HepG2 (cell line): ENCODE results near the gene CLIC3. TPM values are rescaled to one million over a fixed set of nuclear protein-coding genes. Genes with fewer than 3 reads are reported as not detected.

Source experiments
- ATF7 ChIP-seq, 2 experiments: fragments of 450-650 bp in 1 of 2; sonication (generic) in 1 of 2; formaldehyde crosslinking in 1 of 2; IDR thresholded peaks; 2 replicates each; pipeline versions ENCODE4 v1.4.0 to v1.6.1; 2016 to 2020; ENCODE audit warnings: antibody characterized with exemption in 1 of 2, mild to moderate bottlenecking in 1 of 2, missing genetic modification reagents in 1 of 2
- ATM ChIP-seq: fragments of 450-650 bp; IDR thresholded peaks from 2 replicates; pipeline ENCODE4 v1.7.1; 2017; ENCODE audit warnings: mild to moderate bottlenecking, borderline replicate concordance
- HNF4G ChIP-seq, 2 experiments: sonication (generic) in 1 of 2; formaldehyde crosslinking in 1 of 2; IDR thresholded peaks; 2 replicates each; pipeline versions ENCODE4 v1.4.0 to v1.6.1; 2011 to 2020; ENCODE audit warnings: borderline replicate concordance in 2 of 2, low read depth in 2 of 2, mild to moderate bottlenecking in 2 of 2, low read length in 1 of 2, missing genetic modification reagents in 1 of 2, moderate library complexity in 1 of 2
- IKZF5 ChIP-seq: IDR thresholded peaks from 2 replicates; pipeline ENCODE4 v1.6.1; 2018; ENCODE audit warnings: missing genetic modification reagents, mild to moderate bottlenecking, missing compliant biosample characterization
- MEIS1 ChIP-seq: sonication (generic); formaldehyde crosslinking; IDR thresholded peaks from 2 replicates; pipeline ENCODE4 v1.9.0; 2021; ENCODE audit warnings: mild to moderate bottlenecking, missing genetic modification reagents, moderate library complexity, borderline replicate concordance
- ZC3H4 ChIP-seq: sonication (generic); formaldehyde crosslinking; IDR thresholded peaks from 2 replicates; pipeline ENCODE4 v1.4.0; 2020; ENCODE audit warnings: missing genetic modification reagents, borderline replicate concordance
- ZNF282 ChIP-seq: fragments of 450-650 bp; IDR thresholded peaks from 2 replicates; pipeline ENCODE4 v1.6.1; 2018; ENCODE audit not compliant: partially characterized antibody
- ZNF318 ChIP-seq: sonication (generic); formaldehyde crosslinking; IDR thresholded peaks from 2 replicates; pipeline ENCODE4 v1.4.0; 2020; ENCODE audit warnings: mild to moderate bottlenecking, missing genetic modification reagents
- ZNF512B ChIP-seq: sonication (generic); formaldehyde crosslinking; IDR thresholded peaks from 2 replicates; pipeline ENCODE4 v1.5.1; 2020; ENCODE audit warnings: missing genetic modification reagents, mild to moderate bottlenecking, borderline replicate concordance
- ZNF747 ChIP-seq: sonication (generic); formaldehyde crosslinking; IDR thresholded peaks from 2 replicates; pipeline ENCODE4 v1.8.1; 2023; ENCODE audit warnings: missing genetic modification reagents, mild to moderate bottlenecking, borderline replicate concordance
- ZNF879 ChIP-seq: sonication (generic); formaldehyde crosslinking; IDR thresholded peaks from 2 replicates; pipeline ENCODE4 v1.8.1; 2023; ENCODE audit warnings: missing genetic modification reagents
- polyA plus RNA-seq, 8 experiments: library from polyadenylated mRNA; depleted of rRNA in 3 of 8; stranded (reverse) in 7 of 8; unstranded in 1 of 8; fragments of >200 nt; fragmentation: Illumina TruSeq in 4 of 8; extraction: Trizol in 4 of 8; gene quantifications; 2 replicates each; pipeline versions ENCODE4 v1.2.1 to v1.2.3, GENCODE V29; 2011 to 2016; ENCODE audit warnings: low read depth in 4 of 8, missing spikeins in 1 of 8, mixed read lengths in 1 of 8; ENCODE audit not compliant: insufficient read depth in 1 of 8
- total RNA-seq, 5 experiments: library from RNA; depleted of rRNA; stranded (reverse); fragments of >200 nt; fragmentation: Illumina TruSeq; extraction: Trizol; gene quantifications; 2 replicates each; pipeline ENCODE4 v1.2.3, GENCODE V29; 2016; ENCODE audit warnings: low read depth in 1 of 5

CLIC3 gene
- total and polyA plus RNA-seq, 2 of the 13 experiments (the other 11 are each of a cell fraction or from before 2014, with no cell fraction given) = 0.51 to 1.5 TPM

GRCh38 chr9:136996361-136997292, at the start of gene CLIC3 (continued):
- TF ChIP-seq ZNF512B (CRISPR knock-in tag) (0 out of 2 replicates have a peak, but pooled peaks have one; percentile 47), ATF7 (IDR thresholded peaks at IDR 0.05) (no peak), ATF7 (CRISPR knock-in tag; IDR thresholded peaks at IDR 0.05) (0 out of 2 replicates have a peak, but pooled peaks have one; percentile 62), ZNF747 (CRISPR knock-in tag) (0 out of 2 replicates have a peak, but pooled peaks have one; percentile 43), ZC3H4 (no peak), ZNF318 (CRISPR knock-in tag) (peak; percentile 45; the same call in 1 of the 2 replicates), IKZF5 (peak; percentile 38; the same call in 1 of the 2 replicates), HNF4G (IDR thresholded peaks at IDR 0.05; ENCODE audit: borderline replicate concordance, low read depth, low read length) (peak; percentile 40; the same call in 1 of the 2 replicates), HNF4G (CRISPR knock-in tag; IDR thresholded peaks at IDR 0.05; ENCODE audit: borderline replicate concordance, low read depth) (no peak), ZNF282 (no peak), MEIS1 (CRISPR knock-in tag) (0 out of 2 replicates have a peak, but pooled peaks have one; percentile 35), ZNF879 (CRISPR knock-in tag) (no peak), ATM (no peak)
